Left renal pelvis (tissue), 4 donors: ENCODE measurements around the gene TAS2R50. TPM values are rescaled to one million over a fixed set of nuclear protein-coding genes. Genes with fewer than 3 reads are reported as not detected.
"Not testable (repeated sequence)": the region's sequence is repeated elsewhere in the genome, so short reads cannot be mapped to it uniquely, and the experiment has no call there.

Experiments
- DNase-seq, 4 donors: peaks; one replicate each; pipeline ENCODE4 v3.0.0-alpha.2; 2013; ENCODE audit warnings: low read depth in 4 of 4, low spot score in 3 of 4
- polyA plus RNA-seq, 4 donors: library from polyadenylated mRNA; unstranded; fragments of 120-200 nt; gene quantifications; one replicate each; pipeline ENCODE4 v1.2.1, GENCODE V29; 2013; ENCODE audit not compliant: insufficient read length in 4 of 4

TAS2R50 gene, protein sequence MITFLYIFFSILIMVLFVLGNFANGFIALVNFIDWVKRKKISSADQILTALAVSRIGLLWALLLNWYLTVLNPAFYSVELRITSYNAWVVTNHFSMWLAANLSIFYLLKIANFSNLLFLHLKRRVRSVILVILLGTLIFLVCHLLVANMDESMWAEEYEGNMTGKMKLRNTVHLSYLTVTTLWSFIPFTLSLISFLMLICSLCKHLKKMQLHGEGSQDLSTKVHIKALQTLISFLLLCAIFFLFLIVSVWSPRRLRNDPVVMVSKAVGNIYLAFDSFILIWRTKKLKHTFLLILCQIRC
- under 1 TPM in 2 of 4 donors, not detected in 2; 0.16 to 0.36 TPM for polyA plus RNA-seq

DNA sequence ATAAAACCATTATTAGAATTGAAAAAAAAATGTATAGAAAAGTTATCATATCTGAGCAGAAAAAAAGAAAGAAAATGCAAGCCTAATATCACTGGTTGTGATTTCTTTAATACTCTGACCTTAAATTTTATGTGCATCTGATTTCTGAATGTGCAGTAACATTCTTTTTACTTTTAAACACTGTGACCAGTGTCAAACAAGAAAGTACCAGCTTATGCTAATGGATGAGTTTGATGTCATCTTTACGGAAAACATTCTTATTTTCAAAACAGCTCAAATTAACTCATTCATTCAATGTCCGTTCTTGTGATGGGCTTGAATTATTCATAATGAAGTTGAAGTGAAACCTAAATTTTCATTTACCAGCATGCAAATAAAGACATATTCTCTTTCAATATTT is at the start of gene TAS2R50:
TAS2R50 (minus strand) TSS at position 101 of the 400 bp plus-strand sequence; CDS start at position 49, 52 bp downstream.
- no peak for DNase-seq

DNA sequence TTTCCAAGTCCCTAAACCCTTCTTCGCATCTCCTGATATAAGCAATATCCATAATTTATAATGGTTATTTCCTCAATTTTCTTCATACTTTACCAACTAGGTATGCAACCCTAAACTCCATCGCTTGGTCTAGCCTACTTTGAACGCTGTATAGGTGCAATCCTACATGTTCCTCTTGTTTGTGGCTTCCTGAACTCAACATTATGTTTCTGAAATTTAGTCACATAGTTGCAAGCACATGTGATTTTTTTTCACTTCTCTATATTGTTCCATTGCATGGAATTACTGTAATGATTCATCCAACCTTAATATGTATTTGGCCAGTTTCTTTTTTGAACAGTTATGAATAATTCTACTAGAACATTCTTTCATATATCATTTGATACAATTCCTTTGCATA is 47.2 kb upstream of the TAS2R50 start:
- DNase-seq, result not testable (repeated sequence)

DNA sequence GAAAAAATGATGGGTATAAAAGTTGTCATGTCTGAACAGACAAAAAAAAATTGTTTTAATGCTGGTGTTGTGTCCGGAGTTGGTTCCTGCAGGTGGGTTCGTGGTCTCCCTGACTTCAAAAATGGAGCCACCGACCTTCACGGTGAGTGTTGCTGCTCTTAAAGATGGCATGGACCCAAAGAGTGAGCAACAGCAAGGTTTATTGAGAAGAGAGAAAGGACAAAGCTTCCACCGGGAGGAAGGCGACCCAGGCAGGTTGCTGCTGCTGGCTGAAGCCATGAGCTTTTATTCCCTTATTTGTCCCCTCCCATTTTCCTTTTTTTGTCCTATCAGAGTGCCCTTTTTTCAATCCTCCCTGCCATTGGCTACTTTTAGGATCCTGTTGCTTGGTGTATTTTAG is 44.6 kb upstream of the TAS2R50 start, which contains the start of gene TAS2R31:
TAS2R31 (minus strand) TSS at position 101 of the 400 bp plus-strand sequence; CDS start at position 29, 72 bp downstream.
- no peak for DNase-seq

DNA sequence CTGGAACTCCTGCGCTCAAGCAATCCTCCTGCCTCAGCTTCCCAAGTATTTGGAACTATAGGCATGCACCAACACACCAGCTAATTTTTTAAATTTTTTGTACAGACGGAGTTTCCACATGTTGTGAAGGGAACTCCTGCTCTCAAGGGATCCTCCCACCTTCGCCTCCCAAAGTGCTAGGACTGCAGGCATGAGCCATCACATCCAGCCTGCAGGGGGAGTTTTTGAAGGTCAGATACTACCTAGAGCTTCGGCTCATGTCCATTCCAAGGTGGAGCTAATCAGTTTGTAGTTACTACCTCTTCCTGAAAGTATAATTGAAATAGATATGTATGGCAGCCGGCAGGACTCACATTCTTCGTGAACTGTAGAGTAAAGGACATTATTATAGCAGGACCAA is 39.4 kb upstream of the TAS2R50 start:
- no peak for DNase-seq

DNA sequence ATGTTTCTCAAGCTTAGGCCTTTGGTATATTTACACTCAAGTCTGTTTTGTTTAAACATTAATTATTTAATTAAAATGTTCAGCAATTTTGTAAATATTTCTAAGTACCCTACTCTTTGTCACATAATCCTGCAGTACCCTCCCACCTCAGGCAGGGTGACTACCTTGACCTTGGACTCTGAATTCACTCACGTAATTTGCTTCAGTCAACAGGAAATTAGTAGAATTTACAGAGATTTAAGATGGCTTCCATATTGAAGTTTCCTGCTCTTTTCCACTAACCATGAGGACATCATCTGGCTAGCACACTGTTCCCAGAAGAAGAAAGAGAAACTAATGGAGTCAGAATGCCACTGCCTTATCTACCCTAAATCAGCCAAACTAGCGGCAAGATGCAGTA is 36.7 kb upstream of the TAS2R50 start:
- DNase-seq, result no peak

DNA sequence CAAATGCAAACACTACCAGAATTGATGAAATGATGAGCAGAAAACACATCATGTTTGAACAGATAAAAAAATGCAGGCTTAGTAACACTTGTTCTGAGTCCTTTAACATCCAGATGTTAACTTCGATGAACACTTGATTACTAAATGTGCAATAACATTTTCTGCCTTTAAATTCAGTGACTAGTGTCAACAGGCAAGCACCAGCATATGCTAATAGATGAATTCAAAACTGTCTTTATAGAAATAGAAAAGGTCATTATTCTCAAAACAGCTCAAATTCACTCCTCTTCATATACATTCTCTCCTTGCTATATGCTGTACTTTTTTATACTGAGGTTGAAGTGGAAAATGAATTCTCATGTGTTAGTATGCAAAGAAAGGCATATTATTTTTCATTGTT is 35.8 kb upstream of the TAS2R50 start, which contains the start of gene TAS2R19:
TAS2R19 (minus strand) TSS at position 101 of the 400 bp plus-strand sequence; CDS start at position 52, 49 bp downstream.
- DNase-seq, result no peak

DNA sequence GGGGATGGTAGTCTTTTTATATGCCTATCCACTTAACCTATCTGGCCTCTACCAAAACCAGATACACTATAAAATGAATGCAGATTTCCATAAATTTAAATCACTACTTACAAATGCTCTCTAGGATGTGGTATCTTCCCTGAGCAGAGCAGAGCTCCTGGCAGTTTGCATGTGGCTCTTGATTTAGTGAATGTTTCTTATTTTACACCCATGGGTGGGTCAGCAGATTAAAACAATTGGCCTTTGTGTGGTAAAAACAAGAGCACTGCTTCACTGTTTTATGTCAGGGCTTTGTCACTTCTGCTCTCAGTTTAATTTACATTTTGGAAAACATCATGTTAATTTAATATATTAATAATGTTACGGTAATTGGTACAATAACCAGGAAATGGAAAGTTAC is 30.2 kb upstream of the TAS2R50 start:
- DNase-seq, result no peak

DNA sequence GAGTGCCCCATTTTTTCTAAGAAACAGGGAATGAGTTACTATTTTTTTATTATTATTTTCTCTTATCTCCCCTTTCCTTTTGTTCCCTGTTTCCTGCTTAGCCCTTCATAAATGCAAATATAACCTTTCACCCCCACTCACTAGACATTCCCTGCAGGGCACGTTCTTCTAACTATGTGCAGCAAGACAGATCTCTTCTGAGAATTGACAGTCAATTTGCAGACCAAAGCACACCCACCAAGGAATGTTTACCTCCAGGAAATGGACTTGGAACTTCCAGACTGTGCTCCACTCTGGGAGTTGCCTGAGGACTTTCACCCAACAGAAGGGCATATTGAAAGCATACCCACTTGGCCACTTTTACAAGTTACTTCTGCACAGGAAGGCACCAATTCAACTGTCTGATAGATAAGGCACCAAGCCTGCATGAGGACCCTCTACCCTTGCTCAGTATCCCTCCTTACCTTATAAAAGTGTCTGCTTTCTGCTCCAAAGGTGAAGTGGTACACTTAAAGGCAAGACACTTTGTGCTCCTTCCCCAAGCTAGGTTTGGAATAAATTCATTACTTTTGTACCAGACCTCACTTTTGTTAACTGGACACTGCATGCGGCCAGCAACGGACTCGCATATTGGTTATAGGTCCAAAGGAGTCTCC is 29.2 kb upstream of the TAS2R50 start:
- DNase-seq, result no peak

DNA sequence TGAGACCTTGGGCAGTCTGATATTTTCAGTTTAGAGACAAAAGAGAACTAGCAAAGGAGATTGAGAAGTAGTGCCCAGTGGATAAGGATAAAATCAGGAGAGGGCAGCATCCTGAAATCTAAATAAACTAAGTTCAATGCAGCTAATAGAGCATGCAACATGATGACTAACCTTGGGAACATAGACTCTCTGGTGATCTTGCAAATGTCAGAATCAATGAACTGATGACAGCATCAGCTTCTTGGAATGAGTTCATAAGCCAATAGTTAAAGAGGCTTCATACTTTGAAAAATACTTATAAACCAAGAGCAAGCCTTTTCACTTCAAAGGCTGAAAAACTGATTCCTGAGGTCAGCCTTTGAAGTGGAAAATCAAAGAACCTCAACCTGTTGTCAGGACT is 27.5 kb upstream of the TAS2R50 start:
- DNase-seq, result no peak

DNA sequence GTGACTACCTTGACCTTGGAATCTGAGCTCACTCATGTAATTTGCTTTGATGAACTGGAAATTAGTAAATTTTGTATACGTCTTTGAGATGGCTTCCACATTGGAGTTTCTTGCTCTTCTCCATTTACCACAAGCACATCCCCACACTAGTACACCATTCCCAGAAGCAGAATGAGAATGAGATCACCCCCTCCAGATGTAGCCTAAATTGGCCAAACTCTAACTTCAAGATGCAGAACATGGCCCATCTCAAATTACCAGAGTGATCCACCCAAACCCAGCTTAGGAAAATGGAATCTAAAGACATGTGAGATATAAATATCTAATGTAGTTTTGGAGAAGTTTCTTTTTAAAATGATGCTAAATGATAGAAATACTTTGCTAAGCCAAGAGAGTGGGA is 20.9 kb upstream of the TAS2R50 start:
- no peak for DNase-seq

DNA sequence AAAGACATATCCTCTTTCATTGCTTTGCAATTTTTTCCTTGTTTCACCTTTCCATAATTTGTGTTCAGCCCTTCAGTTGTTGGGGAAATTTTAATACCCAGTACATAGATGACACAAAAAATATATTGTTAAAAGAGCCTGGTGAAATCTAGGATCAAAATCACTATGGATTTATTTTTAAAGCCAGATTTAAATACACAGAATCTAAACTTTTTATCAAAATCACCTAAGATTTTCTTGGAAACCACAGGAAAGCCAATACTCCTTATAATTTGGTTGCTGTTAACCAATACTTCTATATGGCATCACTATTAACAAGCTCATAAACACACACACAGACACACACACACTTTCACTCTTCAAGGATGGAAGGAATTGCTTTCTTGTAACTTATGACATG is 11.5 kb upstream of the TAS2R50 start, which contains the start of gene TAS2R20:
TAS2R20 (minus strand) TSS at position 101 of the 400 bp plus-strand sequence. CDS start 429 bp downstream, outside the sequence.
- no peak for DNase-seq

DNA sequence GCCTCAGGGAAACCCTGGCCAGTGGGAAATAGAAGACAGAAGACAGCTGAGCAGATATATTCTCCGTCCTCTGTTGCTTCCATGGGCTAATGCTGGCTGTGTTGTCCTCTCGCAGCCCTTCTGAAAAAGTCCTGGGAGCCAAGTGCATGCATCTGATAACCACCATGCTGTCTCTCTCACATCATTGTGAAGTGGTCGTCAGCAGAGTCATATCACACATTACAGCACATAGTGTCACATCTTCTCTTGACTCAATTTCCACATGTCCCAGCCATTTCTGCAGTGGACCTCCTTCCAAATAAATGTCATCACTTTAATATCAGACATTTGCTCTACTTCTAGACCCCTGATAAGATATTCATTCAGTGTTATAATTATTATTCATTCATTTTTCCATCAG is 7.6 kb upstream of the TAS2R50 start:
- DNase-seq, result no peak

DNA sequence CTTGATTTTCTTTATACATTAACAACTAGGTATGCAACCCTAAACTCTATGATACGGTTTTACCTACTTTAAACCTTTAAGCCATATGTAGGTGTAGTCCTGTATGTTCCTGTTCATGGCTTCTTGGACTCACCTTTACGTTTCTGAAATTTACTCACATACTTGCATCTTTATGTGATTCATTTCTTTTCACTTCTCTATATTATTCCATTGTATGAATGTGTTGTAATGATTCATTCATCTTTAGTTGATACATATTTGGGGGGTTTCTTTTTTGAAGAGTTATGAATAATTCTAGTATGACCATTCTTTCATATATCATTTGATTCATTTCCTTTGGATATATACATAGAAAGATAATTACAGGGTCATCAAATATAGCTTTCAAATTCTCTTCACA is 2.4 kb upstream of the TAS2R50 start:
- no peak for DNase-seq

DNA sequence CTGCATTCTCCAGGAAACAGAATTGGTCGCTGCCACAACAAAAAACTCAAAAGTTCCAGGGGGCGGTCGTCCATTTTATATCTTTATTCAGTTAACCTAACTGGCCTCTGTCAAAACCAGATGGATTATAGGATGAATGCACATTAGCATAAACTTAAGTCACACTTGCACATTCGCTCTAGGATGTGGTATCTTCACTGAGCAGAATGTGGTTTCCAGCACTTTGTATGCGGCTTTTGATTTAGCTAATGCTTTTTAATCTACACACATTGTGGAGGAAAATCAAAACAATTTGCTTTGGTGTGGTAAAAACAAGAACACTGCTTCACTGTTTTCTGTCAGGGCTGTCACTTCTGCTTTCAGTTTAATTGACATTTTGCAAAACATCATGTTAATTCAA is 4.5 kb downstream of the TAS2R50 start:
- DNase-seq, result no peak

DNA sequence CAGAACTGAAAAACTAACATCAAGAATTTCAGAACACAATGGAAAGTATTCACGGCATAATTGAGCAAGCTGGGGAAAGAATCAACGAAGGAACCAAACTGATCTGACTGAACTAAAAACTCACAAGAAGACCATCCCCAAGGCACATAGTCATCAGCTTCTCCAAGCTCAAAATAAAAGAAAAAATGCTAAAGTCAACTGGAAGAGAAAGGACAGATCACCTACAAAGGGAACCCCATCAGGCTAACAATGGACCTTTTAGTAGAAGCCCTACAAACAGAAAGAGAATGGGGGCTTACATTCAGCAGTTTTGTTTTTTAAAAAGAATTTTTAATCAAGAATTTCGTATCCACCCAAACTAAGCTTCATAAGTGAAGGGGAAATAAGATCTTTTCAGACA is 11.7 kb downstream of the TAS2R50 start:
- no peak for DNase-seq

DNA sequence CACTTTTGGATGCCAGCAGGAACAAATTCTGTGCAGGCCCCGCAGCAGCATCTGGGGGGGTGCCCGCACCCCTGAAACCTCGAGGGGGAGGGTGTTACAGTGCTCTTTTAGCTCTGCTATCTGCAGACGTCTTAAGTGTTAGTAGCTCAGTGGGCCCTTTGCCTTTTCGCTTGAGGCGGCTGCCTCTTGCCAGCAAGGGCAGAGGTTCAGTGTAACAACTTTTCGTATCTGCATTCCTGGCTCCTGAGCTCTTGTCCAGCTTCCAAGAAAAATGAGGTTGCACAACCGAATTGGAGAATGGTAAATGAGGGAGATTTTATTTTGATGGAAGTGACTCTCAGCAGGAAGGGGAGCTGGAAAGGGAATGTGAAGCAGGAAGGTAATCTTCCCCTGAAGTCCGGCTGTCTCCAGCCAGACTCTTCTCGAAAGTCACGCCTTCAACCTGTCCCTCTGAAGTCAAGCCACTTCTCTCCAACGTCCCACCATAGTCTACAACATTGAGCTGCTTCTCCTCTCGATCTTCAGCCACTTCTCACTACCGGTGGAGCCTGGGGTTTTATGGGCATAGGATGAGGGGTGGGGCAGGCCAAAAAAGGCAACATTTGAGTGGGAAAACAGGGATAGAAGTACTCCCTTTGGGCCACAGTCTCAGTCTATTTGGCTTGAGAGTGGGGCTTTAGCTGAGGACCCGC is 17.8 kb downstream of the TAS2R50 start:
- DNase-seq, result no peak

DNA sequence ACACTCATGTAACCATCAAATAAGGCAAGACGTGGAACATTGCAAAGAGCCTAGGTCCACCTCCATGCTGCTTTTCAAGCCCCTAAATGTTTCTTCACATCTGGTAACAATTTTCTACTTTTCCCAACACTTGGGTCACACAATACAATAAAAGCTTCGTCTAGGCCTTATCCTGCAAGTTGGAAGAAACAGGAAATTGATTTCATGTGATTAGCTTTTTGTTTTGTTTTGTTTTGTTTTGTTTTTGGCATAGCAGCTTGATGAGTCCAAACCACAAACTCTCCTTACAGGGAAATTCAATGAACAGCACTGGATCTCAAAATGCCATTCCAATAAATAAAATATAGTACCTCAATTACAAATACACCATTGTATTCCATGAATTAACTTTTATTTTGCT is 19.3 kb downstream of the TAS2R50 start:
- DNase-seq, result no peak

DNA sequence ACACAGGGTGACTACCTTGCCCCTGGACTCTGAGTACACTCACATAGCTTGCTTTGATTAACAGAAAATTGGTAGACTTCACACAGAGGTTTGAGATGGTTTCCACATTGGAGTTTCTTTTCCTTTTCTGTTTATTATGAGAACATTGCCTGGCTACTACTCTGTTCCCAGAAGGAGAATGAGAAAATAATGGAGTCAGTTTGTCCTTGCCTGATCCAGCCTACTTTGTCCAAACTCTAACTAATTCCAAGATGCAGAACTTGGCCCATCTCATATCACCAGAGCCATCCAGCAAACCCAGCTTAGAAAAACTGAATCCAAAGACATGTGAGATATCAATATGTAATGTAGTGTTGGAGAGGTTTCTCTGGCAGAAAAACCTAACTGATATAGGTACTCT is 20.4 kb downstream of the TAS2R50 start:
- DNase-seq, result no peak

DNA sequence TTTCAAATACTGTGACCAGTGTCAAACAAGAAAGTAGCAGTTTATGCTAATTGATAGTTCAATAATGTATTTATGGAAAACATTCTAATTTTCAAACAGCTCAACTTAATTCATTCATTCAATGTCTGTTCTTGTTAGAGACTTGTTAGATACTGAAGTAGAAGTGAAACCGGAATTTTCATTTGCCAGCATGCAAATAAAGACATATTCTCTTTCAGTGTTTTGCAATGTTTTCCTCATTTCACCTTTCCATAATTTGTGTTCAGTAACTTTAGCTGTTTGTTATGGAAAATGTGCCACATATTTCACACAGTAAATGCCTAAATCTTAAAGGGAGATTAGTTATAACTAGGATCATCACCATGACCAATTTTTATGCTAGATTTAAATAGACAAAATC is 21.2 kb downstream of the TAS2R50 start:
- no peak for DNase-seq

DNA sequence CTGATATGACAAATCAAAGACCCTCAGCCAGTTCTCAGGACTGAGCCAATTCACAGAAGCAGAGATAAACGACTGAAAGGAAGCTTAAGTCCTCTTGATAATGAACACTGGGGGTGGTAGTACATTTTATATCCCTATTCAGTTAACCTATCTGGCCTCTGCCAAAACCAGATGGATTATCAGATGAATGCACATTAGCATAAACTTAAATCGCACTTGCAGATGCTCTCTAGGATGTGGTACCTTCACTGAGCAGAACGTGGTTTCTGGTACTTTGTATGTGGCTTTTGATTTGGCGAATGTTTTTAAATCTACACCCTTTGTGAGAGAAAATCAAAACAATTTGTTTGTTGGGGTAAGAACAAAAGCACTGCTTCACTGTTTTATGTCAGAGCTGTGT is 26.5 kb downstream of the TAS2R50 start:
- no peak for DNase-seq

DNA sequence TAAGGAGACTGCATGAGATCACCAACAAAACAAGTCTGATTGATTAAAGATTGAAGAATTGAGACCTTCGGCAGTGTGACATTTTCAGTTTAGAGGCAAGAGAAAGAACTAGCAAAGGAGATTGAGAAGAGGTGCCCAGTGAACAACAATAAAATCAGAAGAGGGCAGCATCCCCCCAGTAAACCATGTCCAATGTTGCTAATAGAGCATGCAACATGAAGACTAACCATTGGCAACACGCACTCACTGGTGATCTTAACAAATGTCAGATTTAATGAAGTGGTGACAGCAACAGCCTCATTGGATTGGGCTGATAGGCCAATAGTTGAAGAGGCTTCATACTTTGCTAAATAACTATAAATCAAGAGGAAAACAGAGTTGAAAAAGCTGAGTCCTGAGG is 26.9 kb downstream of the TAS2R50 start:
- DNase-seq, result no peak
